ES-I3 (cell line): ENCODE results near the gene NADSYN1.
A peak's percentile ranks its signal among the peaks of the same experiment; 100 is the strongest.
"Not testable (repeated sequence)": the region's sequence is repeated elsewhere in the genome, so short reads cannot be mapped to it uniquely, and the experiment has no call there.

Experiments used
- H3K36me3 ChIP-seq: 2 replicates; pipeline ENCODE4 v1.6.1; 2013; ENCODE audit warnings: mild to moderate bottlenecking, low read length, control low read depth, moderate library complexity; ENCODE audit not compliant: insufficient read depth
- H3K4me1 ChIP-seq: 2 replicates; pipeline ENCODE4 v1.6.1; 2013; ENCODE audit warnings: mild to moderate bottlenecking, control low read depth, low read length; ENCODE audit not compliant: insufficient read depth
- H3K9ac ChIP-seq: 2 replicates; pipeline ENCODE4 v1.6.1; 2013; ENCODE audit warnings: low read depth, mild to moderate bottlenecking, low read length, moderate library complexity
- H3K9me3 ChIP-seq: 2 replicates; pipeline ENCODE4 v1.6.1; 2013; ENCODE audit warnings: mild to moderate bottlenecking, low read length, moderate library complexity; ENCODE audit not compliant: control insufficient read depth, insufficient read depth

The NADSYN1 gene

DNA sequence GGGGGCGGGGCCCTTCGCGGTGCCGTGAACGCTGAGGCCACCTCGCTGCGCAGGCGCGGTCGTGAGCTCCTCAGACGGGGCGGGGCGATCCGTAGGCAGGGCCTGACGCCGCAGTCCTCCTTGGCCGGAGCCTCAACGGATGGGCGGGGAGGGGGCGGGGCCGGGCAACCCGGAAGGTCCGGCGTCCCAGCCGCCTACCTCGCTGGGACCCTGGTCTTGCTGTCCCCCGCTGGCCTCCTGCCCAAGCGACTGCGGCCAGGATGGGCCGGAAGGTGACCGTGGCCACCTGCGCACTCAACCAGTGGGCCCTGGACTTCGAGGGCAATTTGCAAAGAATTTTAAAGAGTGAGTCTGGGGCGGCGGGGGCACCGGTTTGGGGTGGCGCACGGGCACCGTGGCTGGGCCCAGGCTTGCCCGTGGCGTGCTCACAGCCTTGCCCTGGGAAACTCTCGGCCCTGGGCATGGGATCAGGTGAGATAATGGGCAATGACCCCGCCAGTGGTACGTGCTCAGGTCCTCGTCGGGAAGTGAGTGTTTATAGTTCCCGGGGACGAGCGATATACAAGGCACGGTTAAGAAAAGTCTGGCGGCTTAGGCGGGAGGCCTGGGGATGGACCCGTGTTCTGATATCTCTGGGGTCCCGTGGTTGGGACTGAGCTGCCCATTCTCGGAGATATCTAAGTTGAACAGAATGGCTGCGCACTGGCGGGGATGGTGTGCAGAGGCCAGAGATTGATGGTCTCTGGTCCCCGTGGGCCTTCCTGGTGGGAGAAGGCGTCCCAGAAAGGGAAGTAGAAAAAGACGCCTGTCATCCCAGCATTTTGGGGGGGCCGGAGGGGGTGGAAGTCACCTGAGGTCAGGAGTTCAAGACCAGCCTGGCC, at the start of gene NADSYN1:
NADSYN1 (plus strand) TSS at position 167 of the 881 bp plus-strand sequence; CDS start at position 261, 94 bp downstream.
- Histone ChIP-seq H3K9ac (peak within 1 kb of the TSS; percentile 91), H3K36me3 (0 out of 2 replicates have a peak, but pooled peaks cover 4% of the 10 kb centered on the region), H3K4me1 (0 out of 2 replicates have a peak, but pooled peaks cover 9% of the 10 kb centered on the region), H3K9me3 (no peaks in the 10 kb centered on the region)

- Histone ChIP-seq H3K9me3 (no peaks in the 10 kb centered on the region), H3K4me1 (no peaks in the 10 kb centered on the region), H3K36me3 (no peaks in the 10 kb centered on the region), H3K9ac (no peak overlapping the region)
Observed at GRCh38 chr11:71404209-71404608, 48.8 kb upstream of the NADSYN1 start.

DNA sequence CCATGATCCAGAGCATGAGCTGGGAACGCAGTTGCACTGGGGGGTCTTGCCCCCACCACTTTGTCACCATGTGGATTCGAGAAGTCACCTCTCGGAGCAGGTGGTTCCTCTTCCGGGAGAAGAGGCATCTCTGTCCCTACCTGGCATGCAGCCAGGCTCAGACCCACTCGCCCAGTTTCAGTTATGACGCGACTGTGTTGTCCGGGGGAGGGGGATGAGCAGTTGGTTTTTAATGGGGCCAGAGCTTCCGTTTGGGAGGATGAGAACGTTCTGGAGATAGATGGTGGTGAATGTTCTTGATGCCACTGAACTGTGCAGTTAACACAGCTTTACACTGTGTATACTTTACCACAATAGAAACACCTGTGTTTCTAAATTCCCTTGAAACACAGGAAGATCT, 46.3 kb upstream of the NADSYN1 start:
- Histone ChIP-seq H3K4me1 (no peaks in the 10 kb centered on the region), H3K36me3 (no peaks in the 10 kb centered on the region), H3K9ac (no peak overlapping the region), H3K9me3 (peaks cover under 1% of the 10 kb centered on the region; the same call in 1 of the 2 replicates)

DNA sequence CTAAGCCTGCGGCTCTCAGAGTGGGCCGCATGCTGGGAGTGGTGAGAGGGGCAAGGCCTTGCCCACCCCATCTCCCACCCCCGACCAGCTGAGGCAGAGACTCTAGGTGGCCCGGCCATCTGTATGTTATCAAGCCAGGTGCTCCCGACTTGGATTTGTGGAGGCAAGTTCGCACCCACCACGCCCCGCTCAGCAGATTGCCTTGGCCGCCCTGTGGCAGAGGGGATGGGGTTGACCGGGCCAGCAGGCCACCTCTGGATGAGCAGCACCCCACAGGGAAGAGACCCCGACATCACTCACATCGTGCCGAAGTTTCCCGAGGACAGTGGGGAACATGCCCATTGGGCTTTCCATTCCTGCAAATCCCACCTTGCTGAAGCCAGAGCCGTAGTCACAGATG, 45.6 kb upstream of the NADSYN1 start:
- H3K4me1 ChIP-seq: no peaks in the 10 kb centered on the region
- H3K36me3 ChIP-seq: no peaks in the 10 kb centered on the region
- no peak overlapping the region for H3K9ac ChIP-seq
- peaks cover 3% of the 10 kb centered on the region; the same call in 1 of the 2 replicates for H3K9me3 ChIP-seq

GRCh38 chr11:71408826-71409225, 44.2 kb upstream of the NADSYN1 start:
- H3K4me1 ChIP-seq: no peaks in the 10 kb centered on the region
- peaks cover 3% of the 10 kb centered on the region; the same call in 1 of the 2 replicates for H3K9me3 ChIP-seq
- no peak overlapping the region for H3K9ac ChIP-seq
- no peaks in the 10 kb centered on the region for H3K36me3 ChIP-seq

GRCh38 chr11:71410363-71410966, 42.5 kb upstream of the NADSYN1 start:
- Histone ChIP-seq H3K36me3 (no peaks in the 10 kb centered on the region), H3K4me1 (no peaks in the 10 kb centered on the region)

GRCh38 chr11:71414645-71415044, 38.4 kb upstream of the NADSYN1 start:
- no peaks in the 10 kb centered on the region for H3K4me1 ChIP-seq
- H3K9me3 ChIP-seq: peaks cover 3% of the 10 kb centered on the region; the same call in 1 of the 2 replicates
- H3K36me3 ChIP-seq: no peaks in the 10 kb centered on the region
- no peak overlapping the region for H3K9ac ChIP-seq

More at GRCh38 chr11:71410363-71410966, 42.5 kb upstream of the NADSYN1 start:
- Histone ChIP-seq H3K9ac (no peak overlapping the region), H3K9me3 (peaks cover 3% of the 10 kb centered on the region; the same call in 1 of the 2 replicates)

GRCh38 chr11:71418643-71419042, 34.4 kb upstream of the NADSYN1 start:
- no peaks in the 10 kb centered on the region for H3K4me1 ChIP-seq
- H3K36me3 ChIP-seq: no peaks in the 10 kb centered on the region
- no peaks in the 10 kb centered on the region for H3K9me3 ChIP-seq

DNA sequence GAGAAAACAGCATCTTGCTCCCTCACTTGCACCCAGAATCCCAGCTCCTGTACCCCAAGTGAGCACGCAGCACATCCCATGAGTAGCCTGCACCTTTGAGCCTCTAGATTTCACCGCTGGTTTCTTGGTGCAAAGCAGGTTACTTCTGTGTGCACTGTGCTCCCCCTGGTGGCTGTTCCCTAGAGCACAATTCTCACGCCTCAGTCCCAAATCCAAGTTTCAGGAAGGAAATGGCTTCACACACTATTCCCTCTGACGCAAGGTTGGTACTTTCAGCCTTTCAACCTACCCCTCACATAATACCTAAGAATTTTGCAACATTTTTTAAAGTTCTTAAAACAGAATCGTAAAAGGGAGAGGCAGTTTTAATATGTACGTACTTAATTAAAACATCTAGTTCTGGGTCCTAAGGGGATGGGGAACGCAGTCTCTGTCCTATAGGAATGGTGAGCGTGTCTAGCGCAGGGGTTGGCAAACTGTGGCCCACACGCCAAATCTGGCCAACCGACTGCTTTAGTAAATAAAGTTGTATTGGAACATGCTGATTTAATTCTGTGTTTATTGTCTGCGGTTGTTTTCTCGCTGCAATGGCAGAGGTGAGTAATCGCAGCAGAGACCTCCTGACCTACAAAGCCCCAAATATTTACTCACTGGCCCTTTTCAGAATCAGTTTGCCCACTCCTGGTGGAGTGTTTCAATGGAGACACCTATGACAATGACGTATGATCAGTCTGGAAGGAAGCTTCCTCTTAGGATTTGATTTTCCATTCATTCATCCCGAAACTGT, 32.4 kb upstream of the NADSYN1 start:
- Histone ChIP-seq H3K9me3 (no peaks in the 10 kb centered on the region), H3K9ac (no peak overlapping the region), H3K36me3 (no peaks in the 10 kb centered on the region), H3K4me1 (no peaks in the 10 kb centered on the region)

More at GRCh38 chr11:71418643-71419042, 34.4 kb upstream of the NADSYN1 start:
- no peak overlapping the region for H3K9ac ChIP-seq

- H3K9me3 ChIP-seq: no peaks in the 10 kb centered on the region
- H3K9ac ChIP-seq: no peak overlapping the region
- H3K36me3 ChIP-seq: no peaks in the 10 kb centered on the region
- H3K4me1 ChIP-seq: no peaks in the 10 kb centered on the region
Observed at GRCh38 chr11:71421392-71421950, 31.5 kb upstream of the NADSYN1 start.

DNA sequence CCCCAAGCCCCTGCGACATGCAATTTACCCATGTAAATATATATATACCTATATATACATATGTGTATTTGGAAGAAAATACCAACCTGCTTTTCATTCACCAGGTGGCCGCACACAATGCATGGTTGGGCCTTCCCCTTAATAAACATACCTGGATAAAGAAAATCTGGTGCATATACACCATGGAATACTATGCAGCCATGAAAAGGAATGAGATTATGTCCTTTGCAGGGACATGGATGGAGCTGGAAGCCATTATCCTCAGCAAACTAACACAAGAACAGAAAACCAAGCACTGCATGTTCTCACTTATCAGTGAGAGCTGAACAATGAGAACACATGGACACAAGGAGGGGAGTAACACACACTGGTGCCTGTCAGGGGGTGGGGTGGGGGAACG, 30.7 kb upstream of the NADSYN1 start:
- H3K4me1 ChIP-seq, H3K36me3 ChIP-seq, H3K9ac ChIP-seq, H3K9me3 ChIP-seq: not testable (repeated sequence)

- no peaks in the 10 kb centered on the region for H3K4me1 ChIP-seq
- H3K9me3 ChIP-seq: no peaks in the 10 kb centered on the region
- no peak overlapping the region for H3K9ac ChIP-seq
- H3K36me3 ChIP-seq: no peaks in the 10 kb centered on the region
Observed at GRCh38 chr11:71423181-71423790, 29.7 kb upstream of the NADSYN1 start.

GRCh38 chr11:71425409-71425808, 27.6 kb upstream of the NADSYN1 start:
- Histone ChIP-seq H3K4me1 (no peaks in the 10 kb centered on the region), H3K36me3 (no peaks in the 10 kb centered on the region), H3K9ac (no peak overlapping the region), H3K9me3 (no peaks in the 10 kb centered on the region)

GRCh38 chr11:71425860-71426259, 27.1 kb upstream of the NADSYN1 start:
- Histone ChIP-seq H3K4me1 (no peaks in the 10 kb centered on the region), H3K9ac (no peak overlapping the region), H3K36me3 (no peaks in the 10 kb centered on the region), H3K9me3 (no peaks in the 10 kb centered on the region)
